ENCODE measurements around the gene OR1J1.

OR1J1 gene, protein sequence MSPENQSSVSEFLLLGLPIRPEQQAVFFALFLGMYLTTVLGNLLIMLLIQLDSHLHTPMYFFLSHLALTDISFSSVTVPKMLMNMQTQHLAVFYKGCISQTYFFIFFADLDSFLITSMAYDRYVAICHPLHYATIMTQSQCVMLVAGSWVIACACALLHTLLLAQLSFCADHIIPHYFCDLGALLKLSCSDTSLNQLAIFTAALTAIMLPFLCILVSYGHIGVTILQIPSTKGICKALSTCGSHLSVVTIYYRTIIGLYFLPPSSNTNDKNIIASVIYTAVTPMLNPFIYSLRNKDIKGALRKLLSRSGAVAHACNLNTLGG

DNA sequence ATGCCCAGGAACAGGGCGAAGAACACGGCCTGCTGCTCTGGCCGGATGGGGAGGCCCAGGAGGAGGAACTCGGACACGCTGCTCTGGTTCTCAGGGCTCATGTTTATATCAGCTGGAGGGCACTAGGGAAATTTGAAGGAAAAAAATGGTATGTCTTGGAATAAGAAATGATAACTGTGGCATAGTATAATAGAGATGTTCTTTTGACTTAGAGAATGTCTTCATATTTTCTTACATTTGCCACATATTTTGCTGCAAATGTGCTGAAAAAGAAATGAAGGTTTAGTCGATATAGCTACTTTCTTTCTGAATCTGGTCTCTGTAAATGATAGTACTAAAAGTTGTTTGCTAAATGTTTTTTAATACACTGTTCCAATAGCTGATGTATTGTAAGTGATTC is at the start of gene OR1J1:
Gene OR1J1 (minus strand): TSS at position 101 of the 400 bp plus-strand sequence. CDS start 0 bp downstream, at position 101.
- no peak for DNase-seq (ENCODE audit: low read depth)

DNA sequence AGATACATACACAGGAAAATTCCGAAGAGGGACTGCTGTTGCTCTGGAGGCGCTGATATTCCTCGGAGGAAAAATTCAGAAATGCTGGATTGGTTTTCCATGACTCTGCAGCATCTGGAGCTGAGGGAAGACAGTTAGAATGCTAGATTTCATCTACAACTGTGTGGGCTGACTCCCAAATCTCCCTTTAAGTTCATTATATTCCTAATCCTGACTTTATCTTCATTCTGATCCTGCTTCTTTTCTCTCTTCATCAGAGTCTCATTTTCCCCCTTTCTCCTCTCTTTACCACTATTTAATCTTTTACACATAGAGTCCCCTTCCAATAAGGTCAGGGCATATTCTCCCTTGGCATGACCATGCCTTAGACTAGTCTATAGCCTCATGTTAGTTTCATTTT is 49.5 kb upstream of the OR1J1 start, which contains the start of gene OR1N1:
Gene OR1N1 (minus strand): TSS at position 101 of the 400 bp plus-strand sequence. CDS start 0 bp downstream, at position 101.
- no peak for DNase-seq (ENCODE audit: low read depth)

DNA sequence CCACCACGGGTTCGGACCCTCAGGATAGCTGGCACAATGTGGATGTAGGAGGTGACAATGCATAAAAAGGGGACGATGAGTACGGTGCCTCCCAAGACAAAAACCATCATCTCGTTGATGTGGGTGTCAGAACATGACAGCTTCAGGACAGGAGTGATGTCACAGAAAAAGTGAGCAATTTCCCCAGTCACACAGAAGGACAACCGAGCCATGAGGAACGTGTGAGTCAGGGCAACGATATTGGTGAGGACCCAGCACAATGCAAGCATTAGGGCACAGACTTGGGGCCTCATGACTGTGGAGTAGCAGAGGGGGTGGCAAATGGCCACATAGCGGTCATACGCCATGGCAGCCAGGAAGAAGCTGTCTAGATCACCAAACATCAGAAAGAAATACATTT is 48.9 kb upstream of the OR1J1 start:
- DNase-seq (ENCODE audit: low read depth), result no peak

DNA sequence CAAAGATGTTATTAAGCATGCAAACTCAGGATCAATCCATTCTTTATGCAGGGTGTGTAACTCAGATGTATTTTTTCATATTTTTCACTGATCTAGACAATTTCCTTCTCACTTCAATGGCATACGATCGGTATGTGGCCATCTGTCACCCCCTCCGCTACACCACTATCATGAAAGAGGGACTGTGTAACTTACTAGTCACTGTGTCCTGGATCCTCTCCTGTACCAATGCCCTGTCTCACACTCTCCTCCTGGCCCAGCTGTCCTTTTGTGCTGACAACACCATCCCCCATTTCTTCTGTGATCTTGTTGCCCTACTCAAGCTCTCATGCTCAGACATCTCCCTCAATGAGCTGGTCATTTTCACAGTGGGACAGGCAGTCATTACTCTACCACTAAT is 41.6 kb upstream of the OR1J1 start:
- DNase-seq (ENCODE audit: low read depth), result no peak

DNA sequence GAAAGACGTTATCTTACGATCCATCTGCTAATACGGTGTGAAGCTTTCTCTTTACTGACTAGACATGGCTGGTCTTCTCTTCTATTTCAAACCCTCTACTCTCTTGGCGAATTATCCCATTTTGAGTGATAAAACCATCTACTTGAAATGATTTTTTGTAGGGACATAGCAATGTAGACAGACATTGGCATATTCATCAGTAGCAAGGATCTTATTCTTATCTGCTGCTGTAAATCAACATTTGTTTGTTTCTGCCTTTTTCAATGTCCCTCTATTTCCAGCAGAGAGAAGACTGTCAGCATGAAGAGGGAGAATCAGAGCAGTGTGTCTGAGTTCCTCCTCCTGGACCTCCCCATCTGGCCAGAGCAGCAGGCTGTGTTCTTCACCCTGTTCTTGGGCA is 41.1 kb upstream of the OR1J1 start, which contains the start of gene OR1J4:
Gene OR1J4 (plus strand): TSS at position 301 of the 400 bp plus-strand sequence. CDS start 0 bp downstream, at position 301.
- no peak for DNase-seq (ENCODE audit: low read depth)

DNA sequence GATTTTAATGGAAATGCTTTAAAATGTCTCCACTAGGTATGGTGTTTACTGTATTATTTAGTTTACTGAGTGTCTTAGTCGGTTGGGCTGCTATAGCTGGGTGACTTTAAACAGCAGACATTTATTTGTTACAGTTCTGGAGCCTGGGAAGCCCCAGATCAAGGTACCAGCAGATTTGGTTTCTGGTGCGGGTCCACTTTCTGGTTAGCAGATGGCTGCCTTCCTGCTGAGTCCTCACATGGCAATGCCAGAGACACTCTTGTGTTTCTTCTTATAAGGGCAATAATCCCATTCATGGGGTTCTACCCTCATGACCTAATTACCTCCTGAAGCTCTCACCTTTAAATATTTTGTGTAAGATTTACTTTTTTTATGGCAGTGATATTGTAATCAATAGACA is 40.5 kb upstream of the OR1J1 start:
- no peak for DNase-seq (ENCODE audit: low read depth)

DNA sequence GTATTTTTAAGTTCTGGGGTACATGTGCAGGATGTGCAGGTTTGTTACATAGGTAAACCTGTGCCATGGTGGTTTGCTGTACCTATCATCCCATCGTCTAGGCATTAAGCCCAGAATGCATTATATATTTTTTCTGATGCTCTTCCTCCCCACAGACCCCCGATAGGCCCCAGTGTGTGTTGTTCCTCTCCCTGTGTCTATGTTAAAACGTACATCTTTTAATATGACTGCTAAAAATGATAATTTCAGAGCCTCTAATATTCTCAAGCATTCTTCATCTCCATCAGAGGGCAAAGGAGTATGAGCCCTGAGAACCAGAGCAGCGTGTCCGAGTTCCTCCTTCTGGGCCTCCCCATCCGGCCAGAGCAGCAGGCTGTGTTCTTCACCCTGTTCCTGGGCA is 32.8 kb upstream of the OR1J1 start, which contains the start of gene OR1J2:
Gene OR1J2 (plus strand): TSS at position 301 of the 400 bp plus-strand sequence. CDS start 0 bp downstream, at position 301.
- no peak for DNase-seq (ENCODE audit: low read depth)

DNA sequence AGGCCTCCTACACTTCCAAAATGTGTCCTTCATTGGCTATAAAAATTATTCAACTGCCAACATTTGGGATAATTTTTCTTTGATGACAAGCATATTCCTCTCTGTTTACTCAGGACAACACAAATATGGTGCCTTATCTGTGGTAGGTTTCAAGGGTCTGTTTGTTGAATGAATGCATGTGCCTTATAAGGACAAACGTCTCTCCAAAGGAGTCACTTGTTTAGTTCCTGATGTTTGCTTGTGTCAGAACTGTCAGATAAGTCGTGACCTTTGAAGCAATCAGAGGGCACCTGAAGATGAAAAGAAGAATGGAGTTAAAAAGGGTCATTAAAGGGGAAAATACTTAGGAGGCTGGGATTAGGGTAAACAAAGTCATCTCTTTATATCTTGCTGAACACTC is 29.2 kb upstream of the OR1J1 start:
- no peak for DNase-seq (ENCODE audit: low read depth)

DNA sequence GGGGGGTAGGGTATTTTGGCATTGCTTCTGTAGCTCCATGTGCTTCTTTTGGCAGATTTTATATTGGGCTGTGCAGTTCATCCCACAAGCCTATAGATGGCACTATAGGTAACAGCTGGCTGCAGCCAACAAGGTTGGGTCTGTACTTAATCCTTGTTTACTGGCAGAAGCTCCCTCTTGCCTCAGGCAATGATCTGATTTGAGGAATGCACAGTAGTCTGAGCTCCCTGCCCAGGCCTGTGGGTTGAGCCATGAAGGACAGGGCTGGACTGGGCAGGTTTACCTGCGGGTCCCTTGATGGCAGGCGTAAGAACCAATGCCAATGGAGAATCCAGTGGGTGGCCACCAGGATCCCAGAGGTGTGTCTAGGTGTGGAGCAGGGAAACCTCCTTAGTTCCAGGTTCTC is 21.2 kb upstream of the OR1J1 start:
- DNase-seq (ENCODE audit: low read depth), result no peak

DNA sequence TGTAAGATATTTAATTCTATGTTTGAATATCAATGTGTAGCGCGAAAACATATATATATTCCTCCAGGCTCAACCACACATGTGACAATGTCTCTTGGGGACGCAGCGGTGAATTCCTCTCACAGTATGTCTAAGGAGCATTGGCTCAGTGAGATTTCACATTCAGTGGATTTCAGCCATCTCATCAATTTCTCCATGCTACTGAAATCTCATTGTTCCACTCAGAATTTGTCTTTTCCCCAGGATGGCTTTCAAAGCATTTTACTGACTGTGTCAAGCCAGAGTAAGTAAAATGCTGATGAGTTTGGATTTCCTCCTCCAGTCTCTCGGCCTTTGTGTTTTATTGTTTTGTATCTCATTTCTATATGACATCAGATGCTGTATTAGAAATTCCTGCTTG is 1.3 kb upstream of the OR1J1 start:
- DNase-seq (ENCODE audit: low read depth), result no peak

DNA sequence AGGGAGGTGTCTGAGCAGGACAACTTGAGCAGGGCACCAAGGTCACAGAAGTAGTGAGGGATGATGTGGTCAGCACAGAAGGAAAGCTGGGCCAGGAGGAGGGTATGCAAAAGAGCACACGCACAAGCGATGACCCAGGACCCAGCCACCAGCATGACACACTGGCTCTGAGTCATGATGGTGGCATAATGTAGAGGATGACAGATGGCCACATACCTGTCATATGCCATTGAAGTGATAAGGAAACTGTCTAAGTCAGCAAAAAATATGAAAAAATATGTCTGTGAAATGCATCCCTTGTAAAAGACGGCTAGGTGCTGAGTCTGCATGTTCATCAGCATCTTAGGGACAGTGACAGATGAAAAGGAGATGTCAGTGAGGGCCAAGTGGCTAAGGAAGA is 380 bp downstream of the OR1J1 start:
- no peak for DNase-seq (ENCODE audit: low read depth)

DNA sequence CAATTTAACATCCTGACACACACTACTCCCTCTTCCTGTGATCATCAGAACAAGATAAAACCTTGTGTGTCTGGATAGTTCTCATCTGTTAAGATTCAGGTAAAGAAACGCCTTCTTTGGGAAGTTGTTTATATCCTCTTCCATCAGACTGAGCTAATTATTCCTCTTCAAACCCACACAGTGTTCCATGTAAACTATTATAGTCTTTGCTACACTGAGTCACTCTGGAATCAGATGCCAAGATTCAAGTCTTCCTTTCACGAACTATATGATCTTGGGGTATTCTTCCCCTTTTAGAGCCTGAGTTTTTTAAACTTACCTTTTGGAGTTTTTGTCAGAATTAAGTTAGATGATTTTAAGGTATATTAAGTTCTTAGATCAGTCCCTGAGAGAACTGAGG is 2.0 kb downstream of the OR1J1 start:
- no peak for DNase-seq (ENCODE audit: low read depth)

DNA sequence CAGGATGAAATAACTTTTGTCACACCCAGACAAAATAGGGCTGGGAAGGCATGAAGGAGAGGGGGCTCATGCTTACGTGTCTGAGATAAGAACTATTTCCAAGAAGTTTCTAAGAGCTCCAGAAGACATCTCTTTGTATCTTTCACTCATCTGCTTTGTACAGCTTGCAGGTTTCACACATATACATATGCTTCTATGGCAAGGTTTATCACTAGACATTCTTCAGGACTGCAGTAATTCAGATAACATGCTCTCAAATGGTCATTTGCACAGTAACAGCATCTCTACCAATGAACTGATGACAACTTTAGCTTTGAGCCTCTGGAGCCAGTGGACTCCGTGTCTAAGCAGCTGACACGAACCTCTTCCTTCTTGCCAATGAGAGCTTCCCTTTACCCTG is 3.2 kb downstream of the OR1J1 start:
- no peak for DNase-seq (ENCODE audit: low read depth)

DNA sequence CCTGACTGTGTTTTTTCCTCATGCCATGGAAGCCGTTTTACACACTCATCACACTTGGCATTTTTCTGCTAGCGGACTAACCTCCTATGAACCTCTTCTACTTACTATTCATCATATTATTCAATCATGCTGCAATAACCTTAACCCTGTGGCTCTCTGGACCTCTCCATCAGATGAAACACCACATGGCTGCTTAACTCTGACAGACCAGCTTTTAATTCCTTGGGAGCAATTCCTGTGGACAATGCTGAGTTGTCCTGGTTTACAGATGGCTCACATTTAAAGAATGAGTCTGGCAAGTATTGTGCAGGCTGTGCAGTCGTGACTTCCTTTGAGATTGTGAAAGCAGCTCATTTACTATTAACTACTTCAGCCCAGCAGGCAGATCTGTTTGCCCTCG is 9.0 kb downstream of the OR1J1 start:
- no peak for DNase-seq (ENCODE audit: low read depth)

DNA sequence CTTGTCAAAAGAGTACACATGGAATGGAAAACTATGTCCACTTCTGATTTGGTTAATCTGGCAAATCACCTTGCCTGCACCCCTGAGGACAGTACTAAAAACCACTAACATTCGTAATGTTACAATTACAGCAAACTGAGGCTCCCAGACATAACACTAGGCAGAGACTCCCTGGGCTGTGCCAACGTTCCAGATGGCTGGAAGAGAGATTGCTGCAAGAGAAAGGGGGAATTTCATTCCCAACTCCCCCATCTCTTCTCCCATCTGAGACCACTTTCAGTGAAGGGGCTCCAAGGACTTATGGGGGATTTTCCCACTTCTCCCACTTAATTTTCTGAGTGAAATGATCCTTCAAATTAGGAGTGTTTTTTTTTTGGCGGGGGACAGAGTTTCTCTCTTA is 11.3 kb downstream of the OR1J1 start:
- DNase-seq (ENCODE audit: low read depth), result no peak

DNA sequence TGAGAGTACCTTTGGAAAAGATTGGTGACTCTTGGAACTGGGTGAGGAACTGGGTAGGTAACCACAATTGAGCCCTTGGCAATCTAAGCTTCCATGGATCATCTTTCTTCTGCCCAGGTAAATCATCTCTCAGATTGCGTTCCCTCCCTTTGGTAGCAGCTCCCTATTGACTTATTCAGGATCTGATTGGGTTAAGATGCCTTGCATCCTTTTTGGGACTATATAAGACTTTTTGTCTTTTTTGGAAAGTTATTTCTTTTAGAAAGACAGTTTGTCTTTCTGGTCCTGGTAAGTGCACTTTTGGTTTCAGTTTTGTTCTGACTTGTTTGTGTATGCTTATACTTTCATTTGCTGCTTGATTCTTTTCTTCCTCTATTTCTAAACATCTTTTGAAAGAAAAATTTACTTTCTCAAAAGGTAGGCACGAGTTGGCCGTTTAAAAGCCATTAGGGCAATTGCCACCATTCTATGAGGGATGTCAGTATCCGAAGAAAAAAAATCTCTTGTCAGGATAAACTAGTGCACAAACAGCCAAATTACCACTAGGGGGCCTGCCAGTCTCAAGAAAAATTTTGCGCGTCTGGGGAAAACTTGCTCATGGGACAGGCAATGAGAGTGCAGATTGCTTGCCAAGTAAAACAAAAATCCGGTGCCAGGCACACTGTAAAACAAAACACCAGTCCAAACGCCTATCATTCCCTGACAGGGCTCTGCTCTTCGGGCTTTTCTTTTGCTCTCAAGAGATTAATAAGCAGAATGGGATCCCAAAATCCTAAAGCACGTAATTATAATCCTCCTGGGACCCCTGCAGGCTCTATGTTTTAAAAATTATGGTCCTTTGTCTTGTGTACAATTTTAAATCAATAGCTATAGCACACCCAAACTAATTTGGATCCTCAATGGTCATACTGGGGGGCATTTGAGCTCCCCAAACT is 12.8 kb downstream of the OR1J1 start:
- peak; percentile 50 for DNase-seq (ENCODE audit: low read depth)

DNA sequence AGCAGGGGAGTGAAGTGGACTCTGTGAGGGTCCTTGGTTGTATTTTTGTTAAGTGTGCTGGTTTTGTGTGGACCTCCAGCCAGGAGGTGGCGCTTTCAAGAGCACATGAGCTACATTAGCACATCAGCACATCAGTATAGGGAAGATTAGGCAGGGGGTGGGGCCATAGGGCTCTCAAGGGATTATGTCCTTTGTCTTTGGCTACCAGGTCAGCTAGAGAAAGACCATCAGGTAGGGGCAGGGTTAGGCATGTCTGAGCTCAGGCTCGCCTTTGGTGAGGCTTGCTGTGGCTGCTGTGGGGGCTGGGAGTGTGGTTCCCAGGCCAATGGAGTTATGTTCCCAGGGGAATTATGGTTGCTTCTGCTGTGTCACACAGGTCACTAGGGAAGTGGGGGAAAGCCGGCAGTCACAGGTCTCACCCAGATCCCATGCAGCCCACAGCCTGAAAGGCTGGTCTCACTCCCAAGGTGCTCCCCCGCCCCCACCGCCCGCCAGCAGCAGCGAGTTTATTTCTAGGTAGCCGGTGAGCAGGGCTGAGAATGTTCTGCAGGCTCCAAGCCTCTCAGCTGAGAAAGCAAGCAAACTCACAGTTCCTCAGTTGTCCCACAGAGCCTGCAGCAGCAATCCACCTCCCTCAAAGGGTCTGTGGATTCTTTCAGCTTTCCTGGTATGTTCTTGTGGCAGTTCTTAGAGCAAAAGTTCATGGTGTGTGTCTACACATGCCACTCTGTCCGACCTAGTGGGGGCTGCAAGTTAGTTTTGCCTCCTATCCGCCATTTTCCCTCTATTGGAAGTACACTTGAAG is 13.7 kb downstream of the OR1J1 start:
- DNase-seq (ENCODE audit: low read depth), result no peak

DNA sequence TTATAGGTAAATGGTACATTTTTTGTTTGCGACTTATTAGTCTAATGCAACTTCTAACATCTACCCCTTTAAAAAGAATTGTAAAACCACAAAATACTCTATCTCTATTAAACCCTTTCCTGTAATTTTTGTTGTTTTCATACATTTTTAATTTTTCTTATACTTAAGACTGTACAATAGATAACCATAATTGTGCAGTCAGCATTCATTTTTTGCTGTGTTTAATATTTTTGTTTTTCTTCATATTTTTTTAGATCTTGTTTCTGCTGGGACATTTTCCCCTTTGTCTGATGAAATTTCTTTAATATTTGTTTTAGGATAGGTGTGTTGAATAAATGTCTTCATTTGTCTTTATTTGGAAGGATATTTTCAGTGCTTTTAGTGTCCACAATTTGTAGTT is 19.9 kb downstream of the OR1J1 start:
- no peak for DNase-seq (ENCODE audit: low read depth)

DNA sequence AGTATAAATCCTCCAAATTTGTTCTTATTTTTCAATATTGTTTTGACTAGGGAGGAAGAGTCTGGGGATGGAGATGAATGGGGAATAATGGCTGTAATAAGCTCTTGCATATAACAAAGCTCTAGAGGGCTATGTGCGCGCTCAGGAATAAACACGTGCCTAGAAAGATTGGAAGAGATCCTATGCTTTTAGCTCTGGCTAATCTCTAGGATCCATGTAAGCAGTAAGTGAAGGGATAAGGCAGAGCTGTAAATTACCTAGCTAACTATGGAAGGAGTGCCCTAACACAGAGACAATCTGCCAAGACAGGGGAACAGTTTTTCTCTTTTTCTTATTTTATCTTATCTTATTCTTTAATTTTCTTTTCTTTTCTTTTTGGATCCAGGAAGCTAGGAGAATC is 21.6 kb downstream of the OR1J1 start:
- DNase-seq (ENCODE audit: low read depth), result no peak

DNA sequence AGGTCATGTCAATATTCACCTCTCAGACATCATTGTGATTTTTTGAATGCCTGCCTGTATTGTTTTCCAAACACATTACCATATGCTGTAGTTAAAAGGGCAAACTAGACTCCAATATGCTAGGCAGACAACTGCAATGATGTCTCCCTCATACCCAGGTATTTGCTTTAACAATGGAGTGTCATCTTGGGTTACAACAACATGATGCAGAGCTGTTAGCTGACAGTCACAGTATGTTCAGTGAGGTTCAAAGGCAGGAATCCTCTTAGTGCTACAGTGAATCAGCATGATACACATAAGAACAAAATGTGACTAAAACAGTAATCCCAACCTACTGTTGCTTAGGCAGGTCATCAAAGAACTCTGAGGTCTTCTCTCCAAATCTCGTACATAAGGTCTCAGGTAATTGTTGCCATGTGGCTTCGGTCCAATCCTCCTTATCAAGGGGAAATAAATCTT is 24.0 kb downstream of the OR1J1 start:
- no peak for DNase-seq (ENCODE audit: low read depth)

DNA sequence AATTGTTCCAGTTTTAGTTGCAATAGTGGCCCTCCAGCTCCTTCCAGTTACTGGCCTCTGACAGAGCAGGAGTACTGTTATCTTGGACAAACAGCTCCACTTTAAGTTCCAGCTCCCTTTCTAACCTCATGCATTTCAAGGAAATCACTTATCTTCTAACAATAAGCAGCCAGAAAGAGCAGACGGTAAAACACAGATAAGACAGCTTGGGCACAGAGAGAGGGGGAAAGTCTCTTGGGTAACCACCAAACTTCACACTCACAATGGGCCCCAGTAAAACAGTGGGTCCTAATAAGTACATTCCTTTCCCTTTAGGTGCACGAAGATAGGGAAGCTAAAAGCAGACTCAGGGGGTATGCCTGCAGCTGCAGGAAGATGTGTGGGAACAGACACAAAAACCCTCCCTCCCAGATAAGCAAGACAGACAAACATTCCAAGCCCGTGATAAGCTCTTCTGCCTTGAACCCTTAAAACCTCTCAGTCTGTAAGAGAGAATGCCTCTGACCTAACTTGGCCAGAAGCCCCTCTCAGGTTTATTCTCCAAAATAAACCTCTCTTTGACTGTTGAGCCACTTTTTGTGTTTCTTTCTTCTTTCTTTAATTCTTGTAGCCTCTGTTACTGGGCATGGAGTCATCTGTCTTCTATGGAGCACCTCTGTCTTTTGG is 30.8 kb downstream of the OR1J1 start:
- DNase-seq (ENCODE audit: low read depth), result no peak

Measured in activated T-cell treated with anti-CD3 and anti-CD28 coated beads for 1 hour (primary cell).